ENCODE data around the gene PCSK6. TPM values are rescaled to one million over a fixed set of nuclear protein-coding genes. Genes with fewer than 3 reads are reported as not detected.

Gene PCSK6
- total RNA-seq, 2 experiments from 2014 or later: 0.28 TPM; not detected in 1

DNA sequence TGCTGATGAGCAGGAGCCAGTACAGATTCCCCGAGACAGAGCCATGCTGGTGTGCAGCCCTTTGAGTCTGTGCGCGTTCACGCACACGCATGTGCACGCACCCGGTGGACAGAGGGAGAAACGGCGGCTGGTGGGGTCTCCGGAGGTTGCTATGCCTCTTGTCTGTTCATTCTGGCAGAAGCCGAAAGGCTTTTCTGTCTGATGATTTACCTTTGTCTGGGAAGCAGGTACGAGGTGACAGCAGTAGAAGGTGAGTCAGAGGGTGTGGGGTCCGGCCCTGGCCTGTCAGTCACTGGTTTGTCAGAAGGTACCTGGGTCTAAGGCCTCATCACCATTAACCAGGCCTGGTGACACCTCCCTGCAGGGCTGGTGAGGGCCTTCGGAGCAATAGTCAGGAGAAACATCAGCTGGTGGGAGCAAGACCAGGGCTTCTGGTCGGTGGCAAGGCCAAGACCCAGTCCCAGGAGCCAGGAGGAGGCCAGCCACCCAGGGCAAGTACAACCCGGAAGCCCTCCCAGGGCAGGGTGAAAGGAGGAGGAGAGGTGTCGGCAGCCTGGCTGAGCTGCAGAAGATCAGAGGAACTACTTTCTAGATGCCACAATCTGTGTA lies 7.5 kb downstream of the PCSK6 start:
- DNase-seq (no peak), ATAC-seq (ENCODE audit: poor library complexity) (no peak)
- peaks cover 58% of the 10 kb centered on the region for H3K27me3 Mint-ChIP-seq
- H3K9me3 ChIP-seq (ENCODE audit: control insufficient read depth in 1 of 2, insufficient read depth in 1 of 2, low read length in 2 of 2): no peaks in the 10 kb centered on the region
- H3K4me3 ChIP-seq (ENCODE audit: low read length): no peak overlapping the region
- intact Hi-C loops (cut with DNase I, micrococcal nuclease): no loop called here
- no peak overlapping the region for H3K4me3 Mint-ChIP-seq
- ChIA-PET CTCF (no interaction called here), POLR2A (no interaction called here)
- H3K9me3 Mint-ChIP-seq: no peaks in the 10 kb centered on the region
- H3K27me3 ChIP-seq (ENCODE audit: control insufficient read depth in 1 of 2, insufficient read depth in 2 of 2, low read length in 2 of 2): peaks cover 7 to 12% of the 10 kb centered on the region in 2 experiments
- no peaks in the 10 kb centered on the region for H3K36me3 ChIP-seq (ENCODE audit: insufficient read depth, low read length)
- H3K27ac ChIP-seq (ENCODE audit: low read depth in 1 of 2, low read length in 2 of 2): no peak overlapping the region
- H3K4me1 ChIP-seq (ENCODE audit: insufficient read depth, low read length): no peaks in the 10 kb centered on the region
- H3K36me3 Mint-ChIP-seq (ENCODE audit: low read depth): no peaks in the 10 kb centered on the region
- TF ChIP-seq, protein P1, sequence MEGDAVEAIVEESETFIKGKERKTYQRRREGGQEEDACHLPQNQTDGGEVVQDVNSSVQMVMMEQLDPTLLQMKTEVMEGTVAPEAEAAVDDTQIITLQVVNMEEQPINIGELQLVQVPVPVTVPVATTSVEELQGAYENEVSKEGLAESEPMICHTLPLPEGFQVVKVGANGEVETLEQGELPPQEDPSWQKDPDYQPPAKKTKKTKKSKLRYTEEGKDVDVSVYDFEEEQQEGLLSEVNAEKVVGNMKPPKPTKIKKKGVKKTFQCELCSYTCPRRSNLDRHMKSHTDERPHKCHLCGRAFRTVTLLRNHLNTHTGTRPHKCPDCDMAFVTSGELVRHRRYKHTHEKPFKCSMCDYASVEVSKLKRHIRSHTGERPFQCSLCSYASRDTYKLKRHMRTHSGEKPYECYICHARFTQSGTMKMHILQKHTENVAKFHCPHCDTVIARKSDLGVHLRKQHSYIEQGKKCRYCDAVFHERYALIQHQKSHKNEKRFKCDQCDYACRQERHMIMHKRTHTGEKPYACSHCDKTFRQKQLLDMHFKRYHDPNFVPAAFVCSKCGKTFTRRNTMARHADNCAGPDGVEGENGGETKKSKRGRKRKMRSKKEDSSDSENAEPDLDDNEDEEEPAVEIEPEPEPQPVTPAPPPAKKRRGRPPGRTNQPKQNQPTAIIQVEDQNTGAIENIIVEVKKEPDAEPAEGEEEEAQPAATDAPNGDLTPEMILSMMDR (IDR thresholded peaks at IDR 0.05): no peak
- no peak overlapping the region for H3K27ac Mint-ChIP-seq
- no peaks in the 10 kb centered on the region for H3K4me1 Mint-ChIP-seq (ENCODE audit: low read depth)

DNA sequence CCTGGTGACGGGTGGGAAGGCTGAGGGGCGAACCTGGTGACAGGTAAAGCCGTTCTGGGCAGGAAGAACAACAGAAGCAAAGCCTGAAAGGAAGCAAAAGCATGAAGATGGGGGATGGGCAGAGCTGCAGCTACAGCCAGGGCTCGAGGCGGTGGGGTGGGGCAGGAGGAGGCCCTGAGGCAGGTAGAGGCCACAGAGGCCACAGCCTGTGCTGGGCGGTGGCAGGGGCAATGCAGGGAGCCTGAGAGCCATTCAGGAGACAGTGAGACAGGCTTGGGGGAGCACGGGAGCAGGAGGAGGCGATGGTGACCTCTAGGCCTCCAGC lies 8.2 kb downstream of the PCSK6 start:
- no peaks in the 10 kb centered on the region for H3K36me3 ChIP-seq (ENCODE audit: insufficient read depth, low read length)
- H3K4me3 ChIP-seq (ENCODE audit: low read length): no peak overlapping the region
- peaks cover 51% of the 10 kb centered on the region for H3K27me3 Mint-ChIP-seq
- H3K9me3 ChIP-seq (ENCODE audit: control insufficient read depth in 1 of 2, insufficient read depth in 1 of 2, low read length in 2 of 2): no peaks in the 10 kb centered on the region
- H3K27ac Mint-ChIP-seq: no peak overlapping the region
- H3K36me3 Mint-ChIP-seq (ENCODE audit: low read depth): no peaks in the 10 kb centered on the region
- H3K27ac ChIP-seq (ENCODE audit: low read depth in 1 of 2, low read length in 2 of 2): no peak overlapping the region
- H3K9me3 Mint-ChIP-seq: no peaks in the 10 kb centered on the region
- H3K4me1 ChIP-seq (ENCODE audit: insufficient read depth, low read length): no peaks in the 10 kb centered on the region
- peaks cover 4 to 5% of the 10 kb centered on the region in 2 experiments for H3K27me3 ChIP-seq (ENCODE audit: control insufficient read depth in 1 of 2, insufficient read depth in 2 of 2, low read length in 2 of 2)
- POLR2A ChIA-PET: no interaction called here
- ATAC-seq (ENCODE audit: poor library complexity): no peak
- H3K4me3 Mint-ChIP-seq: no peak overlapping the region
- DNase-seq: no peak
- CTCF ChIA-PET: no interaction called here
- H3K4me1 Mint-ChIP-seq (ENCODE audit: low read depth): no peaks in the 10 kb centered on the region
- intact Hi-C loops (cut with DNase I, micrococcal nuclease): no loop called here
- TF ChIP-seq, protein P1 (IDR thresholded peaks at IDR 0.05): no peak

DNA sequence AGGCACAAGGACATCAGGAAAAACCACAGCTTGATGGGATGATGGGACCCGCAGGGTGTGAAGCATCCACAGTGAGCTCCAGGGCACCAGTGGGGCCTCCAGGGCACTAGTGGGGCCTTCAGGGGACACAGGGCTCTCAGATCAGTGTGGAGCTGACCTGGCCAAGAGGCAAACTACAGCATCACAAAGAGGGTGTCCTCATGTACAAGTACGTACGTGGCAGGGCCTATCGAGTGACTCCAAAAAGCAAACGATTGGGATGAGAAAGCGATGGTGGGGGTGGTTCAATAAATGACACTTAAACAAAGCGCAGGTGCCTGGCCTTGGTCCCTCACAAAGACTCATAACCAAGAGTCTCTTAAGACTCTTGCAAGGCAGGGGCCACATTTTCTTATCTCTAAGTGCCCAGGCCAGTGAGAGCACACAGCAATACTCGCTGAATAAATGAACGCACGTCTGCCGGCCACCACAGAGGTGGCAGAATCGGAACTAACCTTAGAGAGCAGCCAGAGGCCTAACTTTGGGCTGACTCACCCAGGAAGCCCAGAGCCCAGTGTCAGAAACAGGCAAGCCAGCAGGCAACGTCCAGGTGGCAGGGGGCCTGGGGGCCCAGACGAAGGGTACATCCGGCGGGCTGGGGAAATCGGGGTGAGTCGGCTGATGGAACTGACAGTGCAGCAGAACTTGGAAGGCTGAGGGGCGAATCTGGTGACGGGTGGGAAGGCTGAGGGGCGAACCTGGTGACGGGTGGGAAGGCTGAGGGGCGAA lies 8.7 kb downstream of the PCSK6 start:
- H3K27ac Mint-ChIP-seq: no peak overlapping the region
- Histone ChIP-seq H3K27ac (ENCODE audit: low read depth in 1 of 2, low read length in 2 of 2) (no peak overlapping the region), H3K27me3 (ENCODE audit: control insufficient read depth in 1 of 2, insufficient read depth in 2 of 2, low read length in 2 of 2) (peaks cover 0 to 5% of the 10 kb centered on the region in 2 experiments), H3K36me3 (ENCODE audit: insufficient read depth, low read length) (no peaks in the 10 kb centered on the region), H3K9me3 (ENCODE audit: control insufficient read depth in 1 of 2, insufficient read depth in 1 of 2, low read length in 2 of 2) (no peaks in the 10 kb centered on the region), H3K4me1 (ENCODE audit: insufficient read depth, low read length) (no peaks in the 10 kb centered on the region), H3K4me3 (ENCODE audit: low read length) (no peak overlapping the region)
- DNase-seq (no peak), ATAC-seq (ENCODE audit: poor library complexity) (no peak)
- ChIA-PET POLR2A (no interaction called here), CTCF (no interaction called here)
- no peaks in the 10 kb centered on the region for H3K4me1 Mint-ChIP-seq (ENCODE audit: low read depth)
- no peaks in the 10 kb centered on the region for H3K36me3 Mint-ChIP-seq (ENCODE audit: low read depth)
- H3K27me3 Mint-ChIP-seq: peaks cover 49% of the 10 kb centered on the region
- no peak overlapping the region for H3K4me3 Mint-ChIP-seq
- intact Hi-C loops (cut with DNase I, micrococcal nuclease): no loop called here
- H3K9me3 Mint-ChIP-seq: no peaks in the 10 kb centered on the region
- TF ChIP-seq, protein P1 (IDR thresholded peaks at IDR 0.05): no peak

All from CD4-positive, alpha-beta T cell (primary cell).